Measurements from ENCODE around the gene SLC39A11. TPM values are rescaled to one million over a fixed set of nuclear protein-coding genes. Genes with fewer than 3 reads are reported as not detected.

SLC39A11 gene
- polyA plus RNA-seq, 1 of the 3 experiments (the other 2 are of a cell fraction) = 23.5 TPM

DNA sequence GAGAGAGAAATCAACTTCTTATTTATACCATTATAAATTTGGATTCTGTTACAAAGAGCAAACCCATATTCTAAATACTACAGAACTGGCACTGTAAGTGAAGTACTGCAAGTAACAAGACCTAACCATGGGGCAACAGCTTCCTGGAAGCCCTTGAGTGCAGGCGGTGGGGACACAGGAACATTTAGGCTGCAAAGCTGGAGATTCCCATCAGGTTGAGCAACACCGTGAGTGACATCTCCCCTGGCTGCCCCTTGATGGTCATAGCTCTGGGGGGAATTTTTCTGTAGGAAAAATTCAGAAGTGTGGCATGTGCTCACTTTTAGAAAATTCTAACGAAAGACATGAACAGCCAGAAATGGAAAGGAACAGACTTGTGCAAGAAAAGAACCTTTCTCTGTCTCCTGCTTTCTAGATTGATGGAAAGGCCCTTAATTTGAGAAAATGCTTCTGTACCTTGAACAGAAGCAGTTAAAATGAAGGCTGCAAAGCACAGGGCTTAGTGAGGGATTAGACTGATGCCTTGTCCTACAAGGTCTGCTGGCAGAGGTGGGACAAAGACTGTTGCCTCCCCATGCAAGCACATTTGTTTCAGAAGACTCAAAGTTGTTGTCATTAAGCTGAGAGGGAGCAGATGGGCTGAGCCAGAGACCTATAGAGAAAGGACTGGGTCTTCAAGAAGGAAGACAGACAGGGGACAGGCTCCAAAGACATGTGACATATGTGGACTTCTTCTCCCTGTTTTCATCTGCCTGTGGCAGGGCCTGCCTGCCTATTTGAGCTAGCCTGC lies 380.8 kb downstream of the SLC39A11 start:
- no peak overlapping the region for H3K27ac ChIP-seq (ENCODE audit: low read depth in 2 of 2, low read length in 1 of 2)
- CTCF ChIA-PET = interaction anchor here (1.0 to 5.1 kb wide), 5 partner anchors 13 to 479 kb away, joined by 3 to 42 read pairs (median 6); no protein-coding TSS in a partner anchor
- H3K9ac ChIP-seq = no peak overlapping the region
- H3K79me2 ChIP-seq (ENCODE audit: insufficient read depth) = no peaks in the 10 kb centered on the region
- no peaks in the 10 kb centered on the region for H3K9me3 ChIP-seq
- H2AFZ ChIP-seq (ENCODE audit: low read depth) = no peak overlapping the region
- 92% methylated on average over 3 of the region's 3 CpGs for WGBS (ENCODE audit: low lambda C conversion rate)
- no peak overlapping the region for H3K4me2 ChIP-seq
- H3K27me3 ChIP-seq (ENCODE audit: insufficient read depth) = no peaks in the 10 kb centered on the region
- no peaks in the 10 kb centered on the region for H3K36me3 ChIP-seq (replicated peaks in 1 of 2; ENCODE audit: control insufficient read depth in 1 of 2, insufficient read depth in 2 of 2, low read length in 1 of 2)
- H3K9me2 ChIP-seq = no peaks in the 10 kb centered on the region
- peaks cover 0 to 10% of the 10 kb centered on the region in 2 experiments; a peak in 2 of 4 replicates for H3K4me1 ChIP-seq (ENCODE audit: control insufficient read depth in 1 of 2, insufficient read depth in 2 of 2, low read depth in 1 of 2, low read length in 1 of 2)
- DNase-seq = no peak
- H3K4me3 ChIP-seq (ENCODE audit: low read depth in 2 of 2, low read length in 1 of 2) = no peak overlapping the region
- no peaks in the 10 kb centered on the region for H4K20me1 ChIP-seq (ENCODE audit: insufficient read depth)
- peaks cover 11% of the 10 kb centered on the region for H3F3A ChIP-seq (replicated peaks; ENCODE audit: insufficient read depth)
- TF ChIP-seq, protein P1, sequence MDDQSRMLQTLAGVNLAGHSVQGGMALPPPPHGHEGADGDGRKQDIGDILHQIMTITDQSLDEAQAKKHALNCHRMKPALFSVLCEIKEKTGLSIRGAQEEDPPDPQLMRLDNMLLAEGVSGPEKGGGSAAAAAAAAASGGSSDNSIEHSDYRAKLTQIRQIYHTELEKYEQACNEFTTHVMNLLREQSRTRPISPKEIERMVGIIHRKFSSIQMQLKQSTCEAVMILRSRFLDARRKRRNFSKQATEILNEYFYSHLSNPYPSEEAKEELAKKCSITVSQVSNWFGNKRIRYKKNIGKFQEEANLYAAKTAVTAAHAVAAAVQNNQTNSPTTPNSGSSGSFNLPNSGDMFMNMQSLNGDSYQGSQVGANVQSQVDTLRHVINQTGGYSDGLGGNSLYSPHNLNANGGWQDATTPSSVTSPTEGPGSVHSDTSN (IDR thresholded peaks at IDR 0.05) = no peak
- TF ChIP-seq EZH2phosphoT487 (IDR thresholded peaks at IDR 0.05; ENCODE audit: borderline replicate concordance, low read depth) (no peak), SIN3A (IDR thresholded peaks at IDR 0.05; ENCODE audit: borderline replicate concordance, low read depth, low read length) (no peak), USF1 (IDR thresholded peaks at IDR 0.05; ENCODE audit: borderline replicate concordance, low read depth) (no peak), RFX5 (IDR thresholded peaks at IDR 0.05; ENCODE audit: low read length) (no peak), GABPA (IDR thresholded peaks at IDR 0.05; ENCODE audit: low read depth) (no peak), GATA2 (CRISPR knock-in tag; IDR thresholded peaks at IDR 0.05) (no peak), TAF1 (IDR thresholded peaks at IDR 0.05; ENCODE audit: borderline replicate concordance, low read depth, low read length) (no peak), YY1 (IDR thresholded peaks at IDR 0.05; ENCODE audit: low read depth) (no peak), RAD21 (IDR thresholded peaks at IDR 0.05; ENCODE audit: low read length) (no peak), MEF2A (IDR thresholded peaks at IDR 0.05; ENCODE audit: borderline replicate concordance, low read depth) (no peak)
- TF ChIP-seq, protein P2, sequence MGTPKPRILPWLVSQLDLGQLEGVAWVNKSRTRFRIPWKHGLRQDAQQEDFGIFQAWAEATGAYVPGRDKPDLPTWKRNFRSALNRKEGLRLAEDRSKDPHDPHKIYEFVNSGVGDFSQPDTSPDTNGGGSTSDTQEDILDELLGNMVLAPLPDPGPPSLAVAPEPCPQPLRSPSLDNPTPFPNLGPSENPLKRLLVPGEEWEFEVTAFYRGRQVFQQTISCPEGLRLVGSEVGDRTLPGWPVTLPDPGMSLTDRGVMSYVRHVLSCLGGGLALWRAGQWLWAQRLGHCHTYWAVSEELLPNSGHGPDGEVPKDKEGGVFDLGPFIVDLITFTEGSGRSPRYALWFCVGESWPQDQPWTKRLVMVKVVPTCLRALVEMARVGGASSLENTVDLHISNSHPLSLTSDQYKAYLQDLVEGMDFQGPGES (IDR thresholded peaks at IDR 0.05; ENCODE audit: low read depth, low read length) = no peak
- TF ChIP-seq, protein P3, sequence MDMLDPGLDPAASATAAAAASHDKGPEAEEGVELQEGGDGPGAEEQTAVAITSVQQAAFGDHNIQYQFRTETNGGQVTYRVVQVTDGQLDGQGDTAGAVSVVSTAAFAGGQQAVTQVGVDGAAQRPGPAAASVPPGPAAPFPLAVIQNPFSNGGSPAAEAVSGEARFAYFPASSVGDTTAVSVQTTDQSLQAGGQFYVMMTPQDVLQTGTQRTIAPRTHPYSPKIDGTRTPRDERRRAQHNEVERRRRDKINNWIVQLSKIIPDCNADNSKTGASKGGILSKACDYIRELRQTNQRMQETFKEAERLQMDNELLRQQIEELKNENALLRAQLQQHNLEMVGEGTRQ (IDR thresholded peaks at IDR 0.05; ENCODE audit: borderline replicate concordance, low read depth, low read length) = no peak
- POLR2A ChIA-PET = no interaction called here
